ENCODE measurements around the gene SELENOF. TPM values are rescaled to one million over a fixed set of nuclear protein-coding genes. Genes with fewer than 3 reads are reported as not detected.

Gene SELENOF
- 194 TPM for total RNA-seq
- long read RNA-seq, transcript SELENOF-201 (5 exons, 1,781 nt): major isoform, 401 of 453 reads
- long read RNA-seq, transcript SELENOF-202 (4 exons, 1,220 nt): minor isoform, 15 of 453 reads
- long read RNA-seq, transcript SELENOF-203 (6 exons, 727 nt): minor isoform, 7 of 453 reads
- long read RNA-seq, partial matches to known transcripts: 8 of 453 reads
- long read RNA-seq, other reads (novel, unspliced or antisense): 21 of 453 reads

GRCh38 chr1:86913896-86914600, at the start of gene SELENOF:
Gene SELENOF (minus strand): TSS chr1:86914126. CDS start chr1:86914111, 15 bp downstream.
- peak; percentile 98 for DNase-seq (ENCODE audit: low spot score)

GRCh38 chr1:86960548-86960947, 46.6 kb upstream of the SELENOF start:
- no peak for DNase-seq (ENCODE audit: low spot score)

GRCh38 chr1:86957221-86957620, 43.3 kb upstream of the SELENOF start:
- no peak for DNase-seq (ENCODE audit: low spot score)

GRCh38 chr1:86956221-86956620, 42.3 kb upstream of the SELENOF start:
- DNase-seq (ENCODE audit: low spot score): no peak

GRCh38 chr1:86955678-86956077, 41.8 kb upstream of the SELENOF start:
- no peak for DNase-seq (ENCODE audit: low spot score)

- DNase-seq (ENCODE audit: low spot score): no peak
Observed at GRCh38 chr1:86953167-86953566, 39.2 kb upstream of the SELENOF start.

- DNase-seq (ENCODE audit: low spot score): no peak
Observed at GRCh38 chr1:86951430-86951829, 37.5 kb upstream of the SELENOF start.

- no peak for DNase-seq (ENCODE audit: low spot score)
Observed at GRCh38 chr1:86950712-86951419, 36.9 kb upstream of the SELENOF start.

- no peak for DNase-seq (ENCODE audit: low spot score)
Observed at GRCh38 chr1:86948212-86948611, 34.3 kb upstream of the SELENOF start.

- no peak for DNase-seq (ENCODE audit: low spot score)
Observed at GRCh38 chr1:86942743-86943142, 28.8 kb upstream of the SELENOF start.

- DNase-seq (ENCODE audit: low spot score): no peak
Observed at GRCh38 chr1:86942042-86942441, 28.1 kb upstream of the SELENOF start.

- no peak for DNase-seq (ENCODE audit: low spot score)
Observed at GRCh38 chr1:86940599-86940998, 26.7 kb upstream of the SELENOF start.

- no peak for DNase-seq (ENCODE audit: low spot score)
Observed at GRCh38 chr1:86939406-86939805, 25.5 kb upstream of the SELENOF start.

GRCh38 chr1:86938855-86939254, 24.9 kb upstream of the SELENOF start:
- DNase-seq (ENCODE audit: low spot score): no peak

- DNase-seq (ENCODE audit: low spot score): no peak
Observed at GRCh38 chr1:86938450-86938849, 24.5 kb upstream of the SELENOF start.

- DNase-seq (ENCODE audit: low spot score): no peak
Observed at GRCh38 chr1:86933562-86934377, 19.8 kb upstream of the SELENOF start.

- DNase-seq (ENCODE audit: low spot score): no peak
Observed at GRCh38 chr1:86933051-86933450, 19.1 kb upstream of the SELENOF start.

GRCh38 chr1:86928819-86929218, 14.9 kb upstream of the SELENOF start:
- DNase-seq (ENCODE audit: low spot score): no peak

GRCh38 chr1:86926883-86927282, 13.0 kb upstream of the SELENOF start:
- DNase-seq (ENCODE audit: low spot score): no peak

GRCh38 chr1:86925742-86926141, 11.8 kb upstream of the SELENOF start:
- no peak for DNase-seq (ENCODE audit: low spot score)

- no peak for DNase-seq (ENCODE audit: low spot score)
Observed at GRCh38 chr1:86924324-86924960, 10.5 kb upstream of the SELENOF start.
